Measurements from ENCODE around the gene GNA14.

- peak; percentile 52 to 63 (median 59) for TF ChIP-seq CTCF (IDR thresholded peaks at IDR 0.05)
- TF ChIP-seq POLR2A (IDR thresholded peaks at IDR 0.05) = no peak
Observed at GRCh38 chr9:77455312-77455927, 192.7 kb downstream of the GNA14 start.

Data from right lobe of liver (tissue), 4 donors.